Middle frontal gyrus (tissue), 1 donor: ENCODE data around the gene KRTAP4-5.
"Not testable (repeated sequence)": the region's sequence is repeated elsewhere in the genome, so short reads cannot be mapped to it uniquely, and the experiment has no call there.

Experiments used
- DNase-seq: peaks from one replicate; pipeline ENCODE4 v3.0.0-alpha.2; 2015; ENCODE audit warnings: low spot score; ENCODE audit errors: extremely low spot score

The KRTAP4-5 gene

GRCh38 chr17:41147531-41148204 lies 2.0 kb downstream of the KRTAP4-5 start:
- no peak for DNase-seq

GRCh38 chr17:41145261-41145660 lies 4.4 kb downstream of the KRTAP4-5 start:
- no peak for DNase-seq

- DNase-seq, result no peak
Measured at GRCh38 chr17:41144846-41145245, 4.8 kb downstream of the KRTAP4-5 start.

- no peak for DNase-seq
Measured at GRCh38 chr17:41141361-41141760, 8.3 kb downstream of the KRTAP4-5 start.

- DNase-seq, result no peak
Measured at GRCh38 chr17:41140360-41141131, 9.1 kb downstream of the KRTAP4-5 start, which contains the start of gene KRTAP4-6. KRTAP4-6 (minus strand) TSS chr17:41140544; CDS start chr17:41140487, 57 bp downstream.

GRCh38 chr17:41139865-41140264 lies 9.8 kb downstream of the KRTAP4-5 start:
- not testable (repeated sequence) for DNase-seq

GRCh38 chr17:41133880-41134735 lies 15.5 kb downstream of the KRTAP4-5 start:
- DNase-seq, result no peak

GRCh38 chr17:41131979-41132378 lies 17.6 kb downstream of the KRTAP4-5 start:
- no peak for DNase-seq

- DNase-seq, result no peak
Measured at GRCh38 chr17:41127371-41127770, 22.3 kb downstream of the KRTAP4-5 start.

GRCh38 chr17:41126412-41126811 lies 23.2 kb downstream of the KRTAP4-5 start:
- no peak for DNase-seq

- no peak for DNase-seq
Measured at GRCh38 chr17:41125064-41125463, 24.6 kb downstream of the KRTAP4-5 start.

- DNase-seq, result not testable (repeated sequence)
Measured at GRCh38 chr17:41123991-41124371, 25.6 kb downstream of the KRTAP4-5 start, which contains the start of gene KRTAP4-12. KRTAP4-12 (minus strand) TSS chr17:41124182; CDS start chr17:41124122, 60 bp downstream.

GRCh38 chr17:41123292-41123990 lies 26.2 kb downstream of the KRTAP4-5 start:
- DNase-seq, result not testable (repeated sequence)

- no peak for DNase-seq
Measured at GRCh38 chr17:41121742-41122141, 27.9 kb downstream of the KRTAP4-5 start.

- not testable (repeated sequence) for DNase-seq
Measured at GRCh38 chr17:41119696-41120690, 29.6 kb downstream of the KRTAP4-5 start.

- no peak for DNase-seq
Measured at GRCh38 chr17:41118721-41119120, 30.9 kb downstream of the KRTAP4-5 start.

- DNase-seq, result not testable (repeated sequence)
Measured at GRCh38 chr17:41117846-41118386, 31.7 kb downstream of the KRTAP4-5 start, which contains the start of gene KRTAP4-11. KRTAP4-11 (minus strand) TSS chr17:41118373; CDS start chr17:41118315, 58 bp downstream.

- DNase-seq, result no peak
Measured at GRCh38 chr17:41116297-41116696, 33.3 kb downstream of the KRTAP4-5 start.

GRCh38 chr17:41111151-41111885 lies 38.3 kb downstream of the KRTAP4-5 start:
- DNase-seq, result no peak
